HG02678 (cell line): ENCODE results near the gene GINS2.
A peak's percentile ranks its signal among the peaks of the same experiment; 100 is the strongest.

Experiments
- ATAC-seq: cut with Tn5 transposase; IDR thresholded peaks from one replicate; pipeline ENCODE4 v1.9.1; 2021; ENCODE audit warnings: mild to moderate bottlenecking, moderate library complexity; ENCODE audit not compliant: unreplicated experiment

Gene GINS2

GRCh38 chr16:85688586-85689284 is at the start of gene GINS2:
Gene GINS2 (minus strand): TSS chr16:85688954. CDS start chr16:85688898, 56 bp downstream.
- ATAC-seq: peak; percentile 95

- ATAC-seq: no peak
These were observed 48.2 kb upstream of the GINS2 start for GRCh38 chr16:85736921-85737320.

- no peak for ATAC-seq
These were observed 47.2 kb upstream of the GINS2 start for GRCh38 chr16:85735946-85736345.

GRCh38 chr16:85735225-85735635 is 46.5 kb upstream of the GINS2 start:
- peak; percentile 82 for ATAC-seq

GRCh38 chr16:85734311-85735017 is 45.7 kb upstream of the GINS2 start:
- no peak for ATAC-seq

- ATAC-seq: no peak
These were observed 45.1 kb upstream of the GINS2 start for GRCh38 chr16:85733839-85734170.

- no peak for ATAC-seq
These were observed 44.5 kb upstream of the GINS2 start for GRCh38 chr16:85733155-85733838.

- no peak for ATAC-seq
These were observed 42.4 kb upstream of the GINS2 start for GRCh38 chr16:85731179-85731578.

- ATAC-seq: no peak
These were observed 41.4 kb upstream of the GINS2 start for GRCh38 chr16:85730186-85730465.

GRCh38 chr16:85729452-85730185 is 40.9 kb upstream of the GINS2 start:
- ATAC-seq: no peak

GRCh38 chr16:85728879-85729278 is 40.1 kb upstream of the GINS2 start:
- ATAC-seq: no peak

GRCh38 chr16:85724936-85725335 is 36.2 kb upstream of the GINS2 start:
- ATAC-seq: no peak

- ATAC-seq: no peak
These were observed 35.5 kb upstream of the GINS2 start for GRCh38 chr16:85724126-85724879.

GRCh38 chr16:85722128-85722893 is 33.6 kb upstream of the GINS2 start:
- ATAC-seq: no peak

- ATAC-seq: no peak
These were observed 31.5 kb upstream of the GINS2 start for GRCh38 chr16:85720302-85720637.

GRCh38 chr16:85719605-85720301 is 31.0 kb upstream of the GINS2 start:
- no peak for ATAC-seq

- ATAC-seq: no peak
These were observed 29.9 kb upstream of the GINS2 start for GRCh38 chr16:85718682-85719081.

GRCh38 chr16:85718153-85718477 is 29.4 kb upstream of the GINS2 start:
- ATAC-seq: no peak

- ATAC-seq: no peak
These were observed 28.8 kb upstream of the GINS2 start for GRCh38 chr16:85717393-85718152.
